Measurements from ENCODE around the gene NCOA5. TPM values are rescaled to one million over a fixed set of nuclear protein-coding genes. Genes with fewer than 3 reads are reported as not detected.

NCOA5 gene
- total RNA-seq, 2 donors from 2014 or later: 11.9 to 13.7 TPM

DNA sequence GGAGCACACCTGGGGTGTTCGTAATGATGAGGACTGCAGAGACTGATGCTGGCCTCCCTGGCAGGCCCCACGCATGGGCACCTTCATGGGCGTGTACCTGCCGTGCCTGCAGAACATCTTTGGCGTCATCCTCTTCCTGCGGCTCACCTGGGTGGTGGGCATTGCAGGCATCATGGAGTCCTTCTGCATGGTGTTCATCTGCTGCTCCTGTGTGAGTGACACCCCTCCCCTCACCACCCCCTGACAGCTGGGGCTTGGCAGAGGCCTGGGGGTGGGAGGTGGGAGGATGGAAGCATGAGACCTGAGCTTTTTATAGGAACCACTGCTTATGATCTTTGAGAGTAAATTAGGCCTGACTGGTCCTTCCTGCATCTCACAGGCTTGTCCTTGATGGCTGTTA lies 54.0 kb downstream of the NCOA5 start:
- Histone ChIP-seq H3K4me3 (no peak overlapping the region), H3K27me3 (peaks cover 0 to 7% of the 10 kb centered on the region in 2 donors), H3K27ac (no peak overlapping the region), H3K36me3 (replicated peaks in 1 of 2; ENCODE audit: insufficient read depth in 1 of 2, low read depth in 2 of 2) (no peaks in the 10 kb centered on the region), H3K4me1 (peaks cover 10% of the 10 kb centered on the region), H3K9me3 (no peaks in the 10 kb centered on the region)
- intact Hi-C loops (cut with DNase I): no loop called here
- 70 to 76% methylated on average over 6 of the region's 6 CpGs for WGBS, 2 donors
- DNase-seq: no peak
- TF ChIP-seq POLR2A (IDR thresholded peaks at IDR 0.05): no peak
- TF ChIP-seq, protein P1, sequence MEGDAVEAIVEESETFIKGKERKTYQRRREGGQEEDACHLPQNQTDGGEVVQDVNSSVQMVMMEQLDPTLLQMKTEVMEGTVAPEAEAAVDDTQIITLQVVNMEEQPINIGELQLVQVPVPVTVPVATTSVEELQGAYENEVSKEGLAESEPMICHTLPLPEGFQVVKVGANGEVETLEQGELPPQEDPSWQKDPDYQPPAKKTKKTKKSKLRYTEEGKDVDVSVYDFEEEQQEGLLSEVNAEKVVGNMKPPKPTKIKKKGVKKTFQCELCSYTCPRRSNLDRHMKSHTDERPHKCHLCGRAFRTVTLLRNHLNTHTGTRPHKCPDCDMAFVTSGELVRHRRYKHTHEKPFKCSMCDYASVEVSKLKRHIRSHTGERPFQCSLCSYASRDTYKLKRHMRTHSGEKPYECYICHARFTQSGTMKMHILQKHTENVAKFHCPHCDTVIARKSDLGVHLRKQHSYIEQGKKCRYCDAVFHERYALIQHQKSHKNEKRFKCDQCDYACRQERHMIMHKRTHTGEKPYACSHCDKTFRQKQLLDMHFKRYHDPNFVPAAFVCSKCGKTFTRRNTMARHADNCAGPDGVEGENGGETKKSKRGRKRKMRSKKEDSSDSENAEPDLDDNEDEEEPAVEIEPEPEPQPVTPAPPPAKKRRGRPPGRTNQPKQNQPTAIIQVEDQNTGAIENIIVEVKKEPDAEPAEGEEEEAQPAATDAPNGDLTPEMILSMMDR (IDR thresholded peaks at IDR 0.05): no peak
- ATAC-seq: no peak

DNA sequence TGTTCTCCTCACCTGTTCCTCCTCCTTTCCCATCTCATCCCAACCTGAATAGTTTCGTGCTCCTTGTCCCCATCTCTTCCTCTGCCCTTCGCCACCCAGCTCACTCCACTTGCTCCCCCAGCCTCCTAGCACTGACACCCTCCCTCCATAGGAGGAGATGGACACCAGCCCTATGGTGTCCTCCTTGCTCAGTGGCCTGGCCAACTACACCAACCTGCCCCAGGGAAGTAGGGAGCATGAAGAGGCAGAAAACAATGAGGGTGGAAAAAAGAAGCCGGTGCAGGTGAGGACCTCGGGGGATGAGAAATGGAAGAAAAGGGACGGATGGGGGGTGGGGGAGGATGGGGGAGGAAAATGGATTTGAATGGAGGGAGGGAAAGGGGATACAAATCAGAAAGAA lies 54.5 kb downstream of the NCOA5 start:
- Histone ChIP-seq H3K36me3 (replicated peaks in 1 of 2; ENCODE audit: insufficient read depth in 1 of 2, low read depth in 2 of 2) (no peaks in the 10 kb centered on the region), H3K27ac (no peak overlapping the region), H3K9me3 (no peaks in the 10 kb centered on the region), H3K4me1 (peaks cover 10% of the 10 kb centered on the region), H3K27me3 (peaks cover 0 to 12% of the 10 kb centered on the region in 2 donors), H3K4me3 (no peak overlapping the region)
- no peak for DNase-seq
- intact Hi-C loops (cut with DNase I): no loop called here
- 26 to 46% methylated on average over 5 of the region's 5 CpGs for WGBS, 2 donors
- no peak for ATAC-seq
- TF ChIP-seq POLR2A (IDR thresholded peaks at IDR 0.05): no peak
- TF ChIP-seq, protein P1 (IDR thresholded peaks at IDR 0.05): no peak

DNA sequence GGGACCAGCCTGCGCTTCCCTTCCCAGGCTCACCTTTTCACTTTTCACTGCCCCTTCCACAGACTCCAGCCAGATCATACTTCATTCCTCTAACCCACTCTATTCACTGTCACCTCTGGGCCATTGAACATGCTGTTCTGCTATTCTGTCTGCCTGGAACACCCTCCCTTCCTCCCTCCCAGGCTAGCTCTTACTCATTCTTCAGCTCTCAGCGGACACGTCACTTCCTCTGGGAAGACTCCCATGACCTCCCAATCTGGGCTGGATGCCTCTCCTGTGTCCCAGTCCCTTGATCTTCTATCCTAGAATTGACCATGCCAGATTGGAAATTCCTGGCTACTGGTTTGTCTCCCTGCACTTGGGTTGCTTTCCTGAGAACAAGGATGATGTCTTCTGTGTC lies 55.7 kb downstream of the NCOA5 start:
- Histone ChIP-seq H3K9me3 (no peaks in the 10 kb centered on the region), H3K36me3 (replicated peaks in 1 of 2; ENCODE audit: insufficient read depth in 1 of 2, low read depth in 2 of 2) (no peaks in the 10 kb centered on the region), H3K27me3 (peaks cover 0 to 19% of the 10 kb centered on the region in 2 donors), H3K27ac (no peak overlapping the region), H3K4me1 (peaks cover 10% of the 10 kb centered on the region), H3K4me3 (no peak overlapping the region)
- WGBS, 2 donors: 56 to 77% methylated on average over 3 of the region's 3 CpGs
- no peak for ATAC-seq
- intact Hi-C loops (cut with DNase I): no loop called here
- TF ChIP-seq, protein P1 (IDR thresholded peaks at IDR 0.05): no peak
- no peak for TF ChIP-seq POLR2A (IDR thresholded peaks at IDR 0.05)
- no peak for DNase-seq

DNA sequence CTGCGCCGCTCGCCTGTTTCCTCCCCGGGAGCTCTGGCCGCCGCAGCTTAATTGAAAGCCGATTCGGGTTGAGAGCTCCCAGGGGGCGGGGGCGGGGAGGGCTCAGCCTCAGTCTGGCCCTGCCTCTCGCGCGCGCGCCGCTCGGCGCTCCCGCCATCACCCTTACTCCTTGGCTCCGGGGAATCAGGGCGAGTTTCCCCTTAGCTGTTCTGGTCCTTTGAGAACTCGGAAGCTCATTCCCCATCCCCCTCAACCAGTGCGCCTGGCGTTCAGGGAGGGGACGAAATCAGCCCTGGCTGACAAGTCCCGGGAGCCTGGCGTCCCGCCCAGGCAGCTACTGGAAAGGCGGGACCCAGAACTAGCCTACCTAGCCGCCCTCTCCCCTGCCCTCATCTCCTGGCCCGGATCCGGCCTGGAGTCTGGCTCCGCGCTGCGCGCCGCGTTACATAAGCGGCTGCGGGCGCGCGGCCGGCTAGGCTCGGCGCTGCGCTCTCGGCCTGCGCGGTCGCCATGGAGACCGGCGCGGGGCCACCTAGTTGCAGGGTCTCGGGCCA lies 58.0 kb downstream of the NCOA5 start:
- Histone ChIP-seq H3K4me3 (no peak overlapping the region), H3K9me3 (no peaks in the 10 kb centered on the region), H3K4me1 (peaks cover 10% of the 10 kb centered on the region), H3K36me3 (replicated peaks in 1 of 2; ENCODE audit: insufficient read depth in 1 of 2, low read depth in 2 of 2) (no peaks in the 10 kb centered on the region), H3K27me3 (peaks cover 0 to 24% of the 10 kb centered on the region in 2 donors), H3K27ac (no peak overlapping the region)
- intact Hi-C loops (cut with DNase I): no loop called here
- DNase-seq: peak in 3 of 4 donors; percentile 26 to 49 (median 47)
- ATAC-seq: peak; percentile 47
- TF ChIP-seq, protein P1 (IDR thresholded peaks at IDR 0.05): no peak
- no peak for TF ChIP-seq POLR2A (IDR thresholded peaks at IDR 0.05)
- 0% methylated on average over 1 to 55 of the region's 55 CpGs for WGBS, 2 donors

DNA sequence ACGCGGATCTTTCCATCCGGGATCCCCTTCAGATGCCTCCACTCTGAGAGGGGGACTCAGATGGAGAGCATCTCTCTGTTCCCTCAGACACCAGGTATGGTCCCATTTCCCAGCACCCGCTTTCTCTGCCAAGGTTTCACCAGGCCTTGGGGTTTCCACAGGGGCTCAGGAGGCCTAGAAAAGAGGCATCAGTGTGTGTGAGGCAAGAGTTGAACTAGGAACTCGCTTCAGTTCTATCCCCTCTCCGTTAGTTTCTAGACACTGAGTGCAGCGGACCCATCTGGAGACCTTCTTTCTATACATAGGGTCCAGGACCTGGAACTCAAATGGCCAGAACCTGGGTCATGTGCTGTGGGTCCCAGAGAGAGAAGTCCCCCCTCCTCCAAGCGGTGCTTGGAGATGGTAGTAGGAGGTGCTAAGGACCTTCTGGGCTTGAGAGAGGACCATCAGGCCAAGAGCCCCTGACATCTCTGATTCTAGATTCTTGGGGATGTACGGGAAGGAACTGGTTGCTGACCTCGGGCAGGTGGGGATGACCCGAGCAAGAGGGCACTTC lies 58.7 kb downstream of the NCOA5 start:
- Histone ChIP-seq H3K4me3 (no peak overlapping the region), H3K27ac (no peak overlapping the region), H3K4me1 (peaks cover 10% of the 10 kb centered on the region), H3K36me3 (replicated peaks in 1 of 2; ENCODE audit: insufficient read depth in 1 of 2, low read depth in 2 of 2) (no peaks in the 10 kb centered on the region), H3K9me3 (no peaks in the 10 kb centered on the region), H3K27me3 (peaks cover 0 to 24% of the 10 kb centered on the region in 2 donors)
- intact Hi-C loops (cut with DNase I): no loop called here
- DNase-seq: no peak
- no peak for TF ChIP-seq POLR2A (IDR thresholded peaks at IDR 0.05)
- TF ChIP-seq, protein P1 (IDR thresholded peaks at IDR 0.05): no peak
- 14 to 23% methylated on average over 5 to 11 of the region's 11 CpGs for WGBS, 2 donors
- no peak for ATAC-seq

All from body of pancreas (tissue), 4 donors.